ENCODE data around the gene TMEM11.

- no peak for TF ChIP-seq CTCF (IDR thresholded peaks at IDR 0.05)
- TF ChIP-seq REST (IDR thresholded peaks at IDR 0.05; ENCODE audit: insufficient read depth in 1 of 2, low read depth in 2 of 2, low read length in 1 of 2): no peak
Measured at GRCh38 chr17:21201874-21202273, 12.1 kb downstream of the TMEM11 start.
